H9 (cell line): ENCODE results near the gene CPT1A. TPM values are rescaled to one million over a fixed set of nuclear protein-coding genes. Genes with fewer than 3 reads are reported as not detected.

ENCODE experiments used
- DNase-seq: peaks from one replicate; pipeline ENCODE4 v3.0.0-alpha.2; 2017
- H2AFZ ChIP-seq: one replicate; pipeline ENCODE4 v1.6.1; 2013; ENCODE audit warnings: mild to moderate bottlenecking, low read length, control low read depth, moderate library complexity
- H2AK5ac ChIP-seq: 2 replicates; pipeline ENCODE4 v1.6.1; 2013; ENCODE audit warnings: low read length, control low read depth, mixed read lengths; ENCODE audit not compliant: insufficient read length
- H2BK120ac ChIP-seq: one replicate; pipeline ENCODE4 v1.6.1; 2013; ENCODE audit warnings: low read depth, mild to moderate bottlenecking, low read length, control low read depth, inconsistent platforms; ENCODE audit not compliant: poor library complexity, severe bottlenecking
- H2BK12ac ChIP-seq: 2 replicates; pipeline ENCODE4 v1.6.1; 2013; ENCODE audit warnings: low read length, control low read depth, mixed read lengths, low read depth; ENCODE audit not compliant: insufficient read length
- H2BK15ac ChIP-seq: 2 replicates; pipeline ENCODE4 v1.6.1; 2013; ENCODE audit warnings: low read depth, low read length, control low read depth
- H2BK20ac ChIP-seq: one replicate; pipeline ENCODE4 v1.6.1; 2013; ENCODE audit warnings: low read depth, mild to moderate bottlenecking, low read length, control low read depth, inconsistent platforms; ENCODE audit not compliant: poor library complexity, severe bottlenecking
- H2BK5ac ChIP-seq: 2 replicates; pipeline ENCODE4 v1.6.1; 2013; ENCODE audit warnings: low read length, control low read depth, mixed read lengths; ENCODE audit not compliant: insufficient read length
- H3K14ac ChIP-seq: 2 replicates; pipeline ENCODE4 v1.6.1; 2013; ENCODE audit warnings: low read length, control low read depth; ENCODE audit not compliant: insufficient read depth
- H3K18ac ChIP-seq: 2 replicates; pipeline ENCODE4 v1.6.1; 2013; ENCODE audit warnings: low read depth, mild to moderate bottlenecking, mixed read lengths, low read length, control low read depth; ENCODE audit not compliant: insufficient read length
- H3K23ac ChIP-seq: 2 replicates; pipeline ENCODE4 v1.6.1; 2013; ENCODE audit warnings: low read length, control low read depth, mixed read lengths, low read depth; ENCODE audit not compliant: insufficient read length
- H3K23me2 ChIP-seq: 2 replicates; pipeline ENCODE4 v1.6.1; 2013; ENCODE audit warnings: low read depth, mild to moderate bottlenecking, mixed read lengths, low read length, control low read depth; ENCODE audit not compliant: insufficient read length, poor library complexity, severe bottlenecking
- H3K27ac ChIP-seq: 2 replicates; pipeline ENCODE4 v1.5.1; 2013; ENCODE audit warnings: low read length, control low read depth, mixed read lengths, low read depth; ENCODE audit not compliant: insufficient read length
- H3K27me3 ChIP-seq: 2 replicates; pipeline ENCODE4 v1.6.1; 2013; ENCODE audit warnings: low read length, control low read depth, inconsistent platforms; ENCODE audit not compliant: insufficient read depth
- H3K4ac ChIP-seq: 2 replicates; pipeline ENCODE4 v1.6.1; 2013; ENCODE audit warnings: low read depth, mild to moderate bottlenecking, control low read depth, inconsistent platforms, low read length, moderate library complexity
- H3K4me1 ChIP-seq: 2 replicates; pipeline ENCODE4 v1.6.1; 2013; ENCODE audit warnings: low read length, control low read depth, inconsistent platforms; ENCODE audit not compliant: insufficient read depth
- H3K4me2 ChIP-seq: 2 replicates; pipeline ENCODE4 v1.6.1; 2013; ENCODE audit warnings: low read length, control low read depth, mixed read lengths; ENCODE audit not compliant: insufficient read length, insufficient read depth
- H3K56ac ChIP-seq: 2 replicates; pipeline ENCODE4 v1.6.1; 2013; ENCODE audit warnings: low read depth, mild to moderate bottlenecking, mixed read lengths, low read length, control low read depth; ENCODE audit not compliant: insufficient read length
- H3K79me1 ChIP-seq: 2 replicates; pipeline ENCODE4 v1.6.1; 2013; ENCODE audit warnings: low read depth, mild to moderate bottlenecking, moderate library complexity, low read length, control low read depth, inconsistent platforms; ENCODE audit not compliant: insufficient read depth, poor library complexity, severe bottlenecking
- H3K79me2 ChIP-seq: 2 replicates; pipeline ENCODE4 v1.6.1; 2013; ENCODE audit warnings: low read length, control low read depth, inconsistent platforms; ENCODE audit not compliant: insufficient read depth
- H3K9ac ChIP-seq: 2 replicates; pipeline ENCODE4 v1.6.1; 2013; ENCODE audit warnings: low read length, control low read depth, mixed read lengths; ENCODE audit not compliant: insufficient read length; ENCODE audit errors: extremely low read depth
- H3K9me3 ChIP-seq: one replicate; pipeline ENCODE4 v1.6.1; 2013; ENCODE audit warnings: low read depth, low read length, inconsistent platforms; ENCODE audit not compliant: control insufficient read depth
- H3T11ph ChIP-seq: one replicate; pipeline ENCODE4 v1.6.1; 2013; ENCODE audit warnings: mild to moderate bottlenecking, low read length, control low read depth, inconsistent platforms
- H4K20me1 ChIP-seq: one replicate; pipeline ENCODE4 v1.6.1; 2013; ENCODE audit not compliant: control insufficient read depth, insufficient read length, insufficient read depth
- H4K5ac ChIP-seq: 2 replicates; pipeline ENCODE4 v1.6.1; 2013; ENCODE audit warnings: low read depth, mild to moderate bottlenecking, mixed read lengths, low read length, control low read depth; ENCODE audit not compliant: insufficient read length
- H4K8ac ChIP-seq: replicated peaks from 2 replicates; pipeline ENCODE4 v1.6.1; 2013; ENCODE audit warnings: low read length, control low read depth, mixed read lengths, low read depth; ENCODE audit not compliant: insufficient read length
- H4K91ac ChIP-seq: 2 replicates; pipeline ENCODE4 v1.6.1; 2013; ENCODE audit warnings: low read depth, mild to moderate bottlenecking, moderate library complexity, mixed read lengths, low read length, control low read depth; ENCODE audit not compliant: insufficient read length
- H3K27ac Mint-ChIP-seq, 3 experiments: 2 replicates in 2 of 3; 3 replicates in 1 of 3; pipeline ENCODE4 v1.8.0; 2020 to 2021; ENCODE audit warnings: mixed read lengths in 3 of 3, mild to moderate bottlenecking in 1 of 3, moderate library complexity in 1 of 3
- H3K27me3 Mint-ChIP-seq: 2 replicates; pipeline ENCODE4 v1.8.0; 2021; ENCODE audit warnings: low read depth, mild to moderate bottlenecking, moderate library complexity, mixed read lengths
- H3K36me3 Mint-ChIP-seq, 3 experiments: 2 replicates in 2 of 3; 3 replicates in 1 of 3; pipeline ENCODE4 v1.8.0; 2020 to 2021; ENCODE audit warnings: low read depth in 3 of 3, mixed read lengths in 3 of 3; ENCODE audit not compliant: insufficient read depth in 1 of 3
- H3K4me1 Mint-ChIP-seq, 2 experiments: 2 replicates each; pipeline ENCODE4 v1.8.0; 2020; ENCODE audit warnings: mixed read lengths in 2 of 2
- H3K4me3 Mint-ChIP-seq, 2 experiments: 2 replicates in 1 of 2; 3 replicates in 1 of 2; pipeline ENCODE4 v1.8.0; 2020 to 2021; ENCODE audit warnings: mild to moderate bottlenecking in 2 of 2, mixed read lengths in 2 of 2, moderate library complexity in 1 of 2
- H3K9me3 Mint-ChIP-seq, 2 experiments: 2 replicates in 1 of 2; 3 replicates in 1 of 2; pipeline ENCODE4 v1.8.0; 2020; ENCODE audit warnings: mild to moderate bottlenecking in 2 of 2, mixed read lengths in 2 of 2, moderate library complexity in 1 of 2
- WGBS: extraction: QIAGEN DNeasy Blood & Tissue Kit; methylation state at CpG from one replicate; pipeline ENCODE4 v1.1.7; 2013; ENCODE audit warnings: missing lambda C conversion rate, low lambda C conversion rate, mixed read lengths; ENCODE audit not compliant: insufficient read length; ENCODE audit errors: extremely low coverage; 5-methylcytosine and 5-hydroxymethylcytosine counted together
- total RNA-seq: library from RNA; stranded (reverse); gene quantifications from 2 replicates; pipeline ENCODE4 v1.2.1, GENCODE V29; 2021
- TF ChIP-seq, protein P1 (sequence below): fragments of 200-600 bp; sonication (generic); conservative IDR thresholded peaks from 3 replicates; pipeline ENCODE4 v1.8.0; 2021; ENCODE audit warnings: antibody characterized with exemption, mild to moderate bottlenecking

The CPT1A gene
- total RNA-seq, 1 experiment from 2014 or later, result 7.5 TPM

DNA sequence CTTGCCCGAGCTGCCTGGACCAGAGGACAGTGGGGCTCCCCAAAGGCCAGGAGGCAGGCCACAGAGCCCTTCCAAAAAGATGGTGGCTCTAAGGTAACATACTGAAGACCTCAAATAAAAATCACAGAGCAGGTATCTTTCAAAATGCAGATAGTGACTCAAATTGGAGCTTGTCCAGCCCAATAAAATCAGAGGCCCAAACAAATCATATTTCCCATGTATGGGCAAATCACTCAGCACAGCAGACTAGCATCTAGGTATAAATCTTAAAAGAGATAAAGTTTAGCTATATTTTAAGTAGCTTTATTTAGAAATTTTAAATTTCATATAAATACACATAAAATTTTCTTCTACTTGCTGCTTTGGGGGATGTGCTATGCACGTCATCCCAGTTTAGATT, 93.7 kb downstream of the CPT1A start:
- TF ChIP-seq, protein P1, sequence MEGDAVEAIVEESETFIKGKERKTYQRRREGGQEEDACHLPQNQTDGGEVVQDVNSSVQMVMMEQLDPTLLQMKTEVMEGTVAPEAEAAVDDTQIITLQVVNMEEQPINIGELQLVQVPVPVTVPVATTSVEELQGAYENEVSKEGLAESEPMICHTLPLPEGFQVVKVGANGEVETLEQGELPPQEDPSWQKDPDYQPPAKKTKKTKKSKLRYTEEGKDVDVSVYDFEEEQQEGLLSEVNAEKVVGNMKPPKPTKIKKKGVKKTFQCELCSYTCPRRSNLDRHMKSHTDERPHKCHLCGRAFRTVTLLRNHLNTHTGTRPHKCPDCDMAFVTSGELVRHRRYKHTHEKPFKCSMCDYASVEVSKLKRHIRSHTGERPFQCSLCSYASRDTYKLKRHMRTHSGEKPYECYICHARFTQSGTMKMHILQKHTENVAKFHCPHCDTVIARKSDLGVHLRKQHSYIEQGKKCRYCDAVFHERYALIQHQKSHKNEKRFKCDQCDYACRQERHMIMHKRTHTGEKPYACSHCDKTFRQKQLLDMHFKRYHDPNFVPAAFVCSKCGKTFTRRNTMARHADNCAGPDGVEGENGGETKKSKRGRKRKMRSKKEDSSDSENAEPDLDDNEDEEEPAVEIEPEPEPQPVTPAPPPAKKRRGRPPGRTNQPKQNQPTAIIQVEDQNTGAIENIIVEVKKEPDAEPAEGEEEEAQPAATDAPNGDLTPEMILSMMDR, result no peak
- H4K20me1 ChIP-seq, result no peaks in the 10 kb centered on the region
- no peak overlapping the region for H3K56ac ChIP-seq
- H3K4me2 ChIP-seq, result no peak overlapping the region
- no peak overlapping the region for H3K9ac ChIP-seq
- Mint-ChIP-seq H3K9me3 (no peaks in the 10 kb centered on the region; a peak in 1 of 5 replicates), H3K27me3 (0 out of 2 replicates have a peak, but pooled peaks cover 2% of the 10 kb centered on the region), H3K27ac (no peak overlapping the region), H3K36me3 (peaks cover 14 to 57% (median 52%) of the 10 kb centered on the region in 3 experiments; a peak in 6 of 7 replicates), H3K4me3 (no peak overlapping the region), H3K4me1 (peaks cover 28 to 33% of the 10 kb centered on the region in 2 experiments)
- no peaks in the 10 kb centered on the region for H3K27me3 ChIP-seq
- H2BK120ac ChIP-seq, result no peak overlapping the region
- no peak overlapping the region for H3T11ph ChIP-seq
- no peaks in the 10 kb centered on the region; the same call in 1 of the 2 replicates for H3K79me2 ChIP-seq
- no peak for DNase-seq
- H4K91ac ChIP-seq, result no peak overlapping the region
- peaks cover 3% of the 10 kb centered on the region for H3K4me1 ChIP-seq
- H2AK5ac ChIP-seq, result no peak overlapping the region
- no peak overlapping the region for H3K18ac ChIP-seq
- H2BK15ac ChIP-seq, result no peak overlapping the region
- no peak overlapping the region for H3K23ac ChIP-seq
- no peak overlapping the region for H2AFZ ChIP-seq
- H3K9me3 ChIP-seq, result no peaks in the 10 kb centered on the region
- no peak overlapping the region for H3K27ac ChIP-seq
- H2BK20ac ChIP-seq, result no peak overlapping the region
- H2BK5ac ChIP-seq, result no peak overlapping the region
- H3K23me2 ChIP-seq, result peaks cover 13% of the 10 kb centered on the region
- H3K79me1 ChIP-seq, result no peaks in the 10 kb centered on the region
- H3K4ac ChIP-seq, result no peak overlapping the region
- no peak overlapping the region for H4K8ac ChIP-seq
- H2BK12ac ChIP-seq, result no peak overlapping the region
- no peak overlapping the region for H4K5ac ChIP-seq
- WGBS, result no CpG with 5 or more reads among the region's 2 CpGs
- no peak overlapping the region for H3K14ac ChIP-seq
